NCI-H2196 treated with DMSO at 0.1 percent for 48 hours (cell line): Measurements from ENCODE around the gene PRSS8.
A peak's percentile ranks its signal among the peaks of the same experiment; 100 is the strongest.
"Not testable (repeated sequence)": the region's sequence is repeated elsewhere in the genome, so short reads cannot be mapped to it uniquely, and the experiment has no call there.

ENCODE experiments used
- DNase-seq: peaks from one replicate; lab custom pipeline; 2025; ENCODE audit not compliant: unreplicated experiment; lab: John Stamatoyannopoulos, UW

PRSS8 gene

GRCh38 chr16:31145398-31145990, 10.0 kb upstream of the PRSS8 start:
- no peak for DNase-seq

- DNase-seq, result not testable (repeated sequence)
Measured at GRCh38 chr16:31144418-31144817, 8.9 kb upstream of the PRSS8 start.

- DNase-seq, result no peak
Measured at GRCh38 chr16:31143694-31144148, 8.2 kb upstream of the PRSS8 start.

GRCh38 chr16:31143011-31143693, 7.6 kb upstream of the PRSS8 start:
- DNase-seq, result no peak

- DNase-seq, result peak; percentile 99
Measured at GRCh38 chr16:31142109-31143010, 6.8 kb upstream of the PRSS8 start.

GRCh38 chr16:31141489-31142108, 6.1 kb upstream of the PRSS8 start:
- peak; percentile 67 for DNase-seq

GRCh38 chr16:31141071-31141469, 5.5 kb upstream of the PRSS8 start:
- DNase-seq, result not testable (repeated sequence)

- no peak for DNase-seq
Measured at GRCh38 chr16:31138621-31139578, 3.4 kb upstream of the PRSS8 start.

- DNase-seq, result not testable (repeated sequence)
Measured at GRCh38 chr16:31136822-31137499, 1.4 kb upstream of the PRSS8 start.

- DNase-seq, result no peak
Measured at GRCh38 chr16:31136287-31136662, 748 bp upstream of the PRSS8 start.

- DNase-seq, result peak; percentile 24
Measured at GRCh38 chr16:31134625-31135534, 647 bp downstream of the PRSS8 start.

- no peak for DNase-seq
Measured at GRCh38 chr16:31134091-31134571, 1.4 kb downstream of the PRSS8 start.

- DNase-seq, result no peak
Measured at GRCh38 chr16:31133046-31133501, 2.5 kb downstream of the PRSS8 start.

- DNase-seq, result no peak
Measured at GRCh38 chr16:31132303-31132979, 3.1 kb downstream of the PRSS8 start.

- DNase-seq, result no peak
Measured at GRCh38 chr16:31131841-31132271, 3.7 kb downstream of the PRSS8 start.

GRCh38 chr16:31131416-31131815, 4.1 kb downstream of the PRSS8 start:
- no peak for DNase-seq

- DNase-seq, result peak; percentile 67
Measured at GRCh38 chr16:31130899-31131298, 4.6 kb downstream of the PRSS8 start.
